OCI-LY1 (cell line): Measurements from ENCODE around the gene WNK1.

Source experiments
- H2AFZ ChIP-seq: fragments of 200-600 bp; sonication (generic), shearing (Covaris generic); 2 replicates; pipeline ENCODE4 v1.6.0; 2014; ENCODE audit warnings: antibody characterized with exemption, mild to moderate bottlenecking, low read length
- H3F3A ChIP-seq: fragments of 200-600 bp; sonication (generic), shearing (Covaris generic); 2 replicates; pipeline ENCODE4 v1.6.0; 2014; ENCODE audit warnings: mild to moderate bottlenecking, antibody characterized with exemption, low read length, moderate library complexity; ENCODE audit not compliant: insufficient read depth
- H3K27ac ChIP-seq: fragments of 200-600 bp; sonication (generic); 2 replicates; pipeline ENCODE4 v1.5.1; 2014; ENCODE audit warnings: low read length, mixed run types, mild to moderate bottlenecking, low read depth; ENCODE audit not compliant: poor library complexity, severe bottlenecking
- H3K27me3 ChIP-seq: fragments of 200-600 bp; sonication (generic); 2 replicates; pipeline ENCODE4 v1.6.0; 2014; ENCODE audit warnings: antibody characterized with exemption, mild to moderate bottlenecking, low read length, moderate library complexity; ENCODE audit not compliant: insufficient read depth
- H3K36me3 ChIP-seq: fragments of 200-600 bp; sonication (generic); 2 replicates; pipeline ENCODE4 v1.6.1; 2014; ENCODE audit warnings: mild to moderate bottlenecking, antibody characterized with exemption, low read length, moderate library complexity, mixed read lengths; ENCODE audit not compliant: insufficient read depth
- H3K4me1 ChIP-seq: fragments of 200-600 bp; sonication (generic); 2 replicates; pipeline ENCODE4 v1.5.1; 2014; ENCODE audit warnings: mild to moderate bottlenecking, low read length, moderate library complexity; ENCODE audit not compliant: insufficient read depth, severe bottlenecking
- H3K4me2 ChIP-seq: fragments of 200-600 bp; sonication (generic), shearing (Covaris generic); 2 replicates; pipeline ENCODE4 v1.6.1; 2014; ENCODE audit warnings: low read length
- H3K4me3 ChIP-seq: fragments of 200-600 bp; sonication (generic); 2 replicates; pipeline ENCODE4 v1.5.1; 2014; ENCODE audit warnings: low read length, low read depth, mild to moderate bottlenecking, mixed read lengths; ENCODE audit not compliant: poor library complexity, severe bottlenecking
- H3K79me2 ChIP-seq: fragments of 200-600 bp; shearing (Covaris generic); 2 replicates; pipeline ENCODE4 v1.6.1; 2016; ENCODE audit warnings: mixed run types, low read length, mixed read lengths; ENCODE audit not compliant: insufficient read depth
- H3K9ac ChIP-seq: fragments of 200-600 bp; sonication (generic), shearing (Covaris generic); 2 replicates; pipeline ENCODE4 v1.6.1; 2014; ENCODE audit warnings: mild to moderate bottlenecking, low read length, mixed read lengths
- H3K9me2 ChIP-seq: fragments of 200-600 bp; sonication (generic), shearing (Covaris generic); 2 replicates; pipeline ENCODE4 v1.6.1; 2014; ENCODE audit warnings: low read depth, mild to moderate bottlenecking, low read length, mixed read lengths
- H3K9me3 ChIP-seq: fragments of 200-600 bp; shearing (Covaris generic); 2 replicates; pipeline ENCODE4 v1.6.1; 2014; ENCODE audit warnings: low read length, mixed read lengths
- H4K20me1 ChIP-seq: fragments of 200-600 bp; sonication (generic), shearing (Covaris generic); 2 replicates; pipeline ENCODE4 v1.6.0; 2016; ENCODE audit warnings: mild to moderate bottlenecking, low read length; ENCODE audit not compliant: insufficient read depth
- EZH2 ChIP-seq: fragments of 200-600 bp; sonication (generic), shearing (Covaris generic); IDR thresholded peaks from 2 replicates; pipeline ENCODE4 v1.8.0; 2017; ENCODE audit warnings: borderline replicate concordance, mixed run types, mild to moderate bottlenecking, antibody characterized with exemption, low read length, moderate library complexity, mixed read lengths
- TF ChIP-seq, protein P1 (sequence below): fragments of 200-600 bp; sonication (generic), shearing (Covaris generic); IDR thresholded peaks from 2 replicates; pipeline ENCODE4 v1.5.1; 2017; ENCODE audit warnings: mild to moderate bottlenecking, antibody characterized with exemption, low read length, moderate library complexity, mixed read lengths

The WNK1 gene

DNA sequence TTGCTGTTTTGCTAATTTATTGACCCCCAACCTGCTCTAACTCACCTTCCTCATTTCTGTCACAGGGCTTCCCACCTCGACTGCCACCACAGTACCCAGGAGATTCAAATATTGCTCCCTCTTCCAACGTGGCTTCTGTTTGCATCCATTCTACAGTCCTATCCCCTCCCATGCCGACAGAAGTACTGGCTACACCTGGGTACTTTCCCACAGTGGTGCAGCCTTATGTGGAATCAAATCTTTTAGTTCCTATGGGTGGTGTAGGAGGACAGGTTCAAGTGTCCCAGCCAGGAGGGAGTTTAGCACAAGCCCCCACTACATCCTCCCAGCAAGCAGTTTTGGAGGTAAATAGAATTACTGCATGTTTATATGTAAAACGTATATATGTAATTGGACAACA, 128.3 kb downstream of the WNK1 start:
- Histone ChIP-seq H3K4me2 (no peak overlapping the region), H3K9ac (no peak overlapping the region), H3K4me1 (no peaks in the 10 kb centered on the region), H3K27me3 (no peaks in the 10 kb centered on the region), H3K27ac (no peak overlapping the region), H3K9me3 (no peaks in the 10 kb centered on the region), H3F3A (no peaks in the 10 kb centered on the region), H3K4me3 (no peak overlapping the region), H3K79me2 (no peaks in the 10 kb centered on the region), H3K9me2 (no peaks in the 10 kb centered on the region), H2AFZ (no peak overlapping the region), H3K36me3 (peaks cover 91% of the 10 kb centered on the region), H4K20me1 (no peaks in the 10 kb centered on the region)
- TF ChIP-seq, protein P1, sequence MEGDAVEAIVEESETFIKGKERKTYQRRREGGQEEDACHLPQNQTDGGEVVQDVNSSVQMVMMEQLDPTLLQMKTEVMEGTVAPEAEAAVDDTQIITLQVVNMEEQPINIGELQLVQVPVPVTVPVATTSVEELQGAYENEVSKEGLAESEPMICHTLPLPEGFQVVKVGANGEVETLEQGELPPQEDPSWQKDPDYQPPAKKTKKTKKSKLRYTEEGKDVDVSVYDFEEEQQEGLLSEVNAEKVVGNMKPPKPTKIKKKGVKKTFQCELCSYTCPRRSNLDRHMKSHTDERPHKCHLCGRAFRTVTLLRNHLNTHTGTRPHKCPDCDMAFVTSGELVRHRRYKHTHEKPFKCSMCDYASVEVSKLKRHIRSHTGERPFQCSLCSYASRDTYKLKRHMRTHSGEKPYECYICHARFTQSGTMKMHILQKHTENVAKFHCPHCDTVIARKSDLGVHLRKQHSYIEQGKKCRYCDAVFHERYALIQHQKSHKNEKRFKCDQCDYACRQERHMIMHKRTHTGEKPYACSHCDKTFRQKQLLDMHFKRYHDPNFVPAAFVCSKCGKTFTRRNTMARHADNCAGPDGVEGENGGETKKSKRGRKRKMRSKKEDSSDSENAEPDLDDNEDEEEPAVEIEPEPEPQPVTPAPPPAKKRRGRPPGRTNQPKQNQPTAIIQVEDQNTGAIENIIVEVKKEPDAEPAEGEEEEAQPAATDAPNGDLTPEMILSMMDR, result no peak
- no peak for TF ChIP-seq EZH2

DNA sequence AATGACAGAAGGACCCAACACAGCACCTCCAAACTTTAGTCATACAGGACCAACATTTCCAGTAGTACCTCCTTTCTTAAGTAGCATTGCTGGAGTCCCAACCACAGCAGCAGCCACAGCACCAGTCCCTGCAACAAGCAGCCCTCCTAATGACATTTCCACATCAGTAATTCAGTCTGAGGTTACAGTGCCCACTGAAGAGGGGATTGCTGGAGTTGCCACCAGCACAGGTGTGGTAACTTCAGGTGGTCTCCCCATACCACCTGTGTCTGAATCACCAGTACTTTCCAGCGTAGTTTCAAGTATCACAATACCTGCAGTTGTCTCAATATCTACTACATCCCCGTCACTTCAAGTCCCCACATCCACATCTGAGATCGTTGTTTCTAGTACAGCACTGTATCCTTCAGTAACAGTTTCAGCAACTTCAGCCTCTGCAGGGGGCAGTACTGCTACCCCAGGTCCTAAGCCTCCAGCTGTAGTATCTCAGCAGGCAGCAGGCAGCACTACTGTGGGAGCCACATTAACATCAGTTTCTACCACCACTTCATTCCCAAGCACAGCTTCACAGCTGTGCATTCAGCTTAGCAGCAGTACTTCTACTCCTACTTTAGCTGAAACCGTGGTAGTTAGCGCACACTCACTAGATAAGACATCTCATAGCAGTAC, 132.5 kb downstream of the WNK1 start:
- H3K9me2 ChIP-seq, result no peaks in the 10 kb centered on the region
- no peaks in the 10 kb centered on the region for H3K9me3 ChIP-seq
- H3K27ac ChIP-seq, result no peak overlapping the region
- H3K9ac ChIP-seq, result no peak overlapping the region
- no peaks in the 10 kb centered on the region for H3K79me2 ChIP-seq
- no peak overlapping the region for H3K4me2 ChIP-seq
- H3F3A ChIP-seq, result no peaks in the 10 kb centered on the region
- no peaks in the 10 kb centered on the region for H3K4me1 ChIP-seq
- H3K27me3 ChIP-seq, result no peaks in the 10 kb centered on the region
- H4K20me1 ChIP-seq, result no peaks in the 10 kb centered on the region
- no peak for TF ChIP-seq EZH2
- TF ChIP-seq, protein P1, result no peak
- no peak overlapping the region for H2AFZ ChIP-seq
- H3K4me3 ChIP-seq, result no peak overlapping the region
- peaks cover 100% of the 10 kb centered on the region for H3K36me3 ChIP-seq

DNA sequence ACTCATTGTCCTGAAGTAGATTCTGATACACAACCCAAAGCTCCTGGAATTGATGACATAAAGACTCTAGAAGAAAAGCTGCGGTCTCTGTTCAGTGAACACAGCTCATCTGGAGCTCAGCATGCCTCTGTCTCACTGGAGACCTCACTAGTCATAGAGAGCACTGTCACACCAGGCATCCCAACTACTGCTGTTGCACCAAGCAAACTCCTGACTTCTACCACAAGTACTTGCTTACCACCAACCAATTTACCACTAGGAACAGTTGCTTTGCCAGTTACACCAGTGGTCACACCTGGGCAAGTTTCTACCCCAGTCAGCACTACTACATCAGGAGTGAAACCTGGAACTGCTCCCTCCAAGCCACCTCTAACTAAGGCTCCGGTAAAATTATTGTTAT, 133.3 kb downstream of the WNK1 start:
- Histone ChIP-seq H3K36me3 (peaks cover 100% of the 10 kb centered on the region), H3K79me2 (no peaks in the 10 kb centered on the region), H4K20me1 (no peaks in the 10 kb centered on the region), H2AFZ (no peak overlapping the region), H3K4me3 (no peak overlapping the region), H3K27me3 (no peaks in the 10 kb centered on the region), H3K9me2 (no peaks in the 10 kb centered on the region), H3K4me2 (no peak overlapping the region), H3K9me3 (no peaks in the 10 kb centered on the region), H3F3A (no peaks in the 10 kb centered on the region), H3K4me1 (no peaks in the 10 kb centered on the region), H3K27ac (no peak overlapping the region), H3K9ac (no peak overlapping the region)
- TF ChIP-seq, protein P1, result no peak
- TF ChIP-seq EZH2, result no peak
